Common myeloid progenitor, CD34-positive (primary cell): Measurements from ENCODE around the gene ZNF229. TPM values are rescaled to one million over a fixed set of nuclear protein-coding genes. Genes with fewer than 3 reads are reported as not detected.
"Not testable (repeated sequence)": the region's sequence is repeated elsewhere in the genome, so short reads cannot be mapped to it uniquely, and the experiment has no call there.

Source experiments
- CTCF ChIA-PET: fragments of 350-600 bp; sonication (Branson Sonifier 250); formaldehyde crosslinking; loops from one replicate; lab custom pipeline; 2021; ENCODE audit warnings: antibody characterized with exemption; lab: Charles Lee
- POLR2A ChIA-PET: fragments of 350-600 bp; sonication (Branson Sonifier 250); formaldehyde crosslinking; loops from one replicate; lab custom pipeline; 2021; ENCODE audit warnings: antibody characterized with exemption; lab: Charles Lee
- DNase-seq, 3 donors: peaks; one replicate each; pipeline versions ENCODE4 v3.0.0 to v3.0.0-alpha.2; 2013
- H3K27ac ChIP-seq, 2 experiments: 1 replicate in 1 of 2; 2 replicates in 1 of 2; pipeline ENCODE4 v1.7.0; 2013; ENCODE audit warnings: inconsistent platforms in 2 of 2, low read length in 2 of 2, mild to moderate bottlenecking in 2 of 2, low read depth in 1 of 2, moderate library complexity in 1 of 2; ENCODE audit not compliant: severe bottlenecking in 2 of 2, insufficient read depth in 1 of 2, poor library complexity in 1 of 2
- H3K27me3 ChIP-seq, 5 experiments: replicated peaks in 2 of 5; 1 replicate in 3 of 5; 2 replicates in 2 of 5; pipeline versions ENCODE4 v1.6.1 to v1.7.0; 2013; ENCODE audit warnings: low read length in 4 of 5, mild to moderate bottlenecking in 2 of 5, moderate library complexity in 2 of 5, inconsistent platforms in 1 of 5; ENCODE audit not compliant: insufficient read depth in 5 of 5, control insufficient read depth in 4 of 5
- H3K36me3 ChIP-seq, 4 experiments: 1 replicate in 2 of 4; 2 replicates in 2 of 4; pipeline versions ENCODE4 v1.6.1 to v1.7.0; 2013; ENCODE audit warnings: low read length in 3 of 4, control low read depth in 1 of 4, mild to moderate bottlenecking in 1 of 4; ENCODE audit not compliant: control insufficient read depth in 4 of 4, insufficient read depth in 4 of 4
- H3K4me1 ChIP-seq, 4 experiments: 1 replicate in 3 of 4; 2 replicates in 1 of 4; pipeline versions ENCODE4 v1.6.1 to v1.7.1; 2013; ENCODE audit warnings: low read length in 3 of 4, mild to moderate bottlenecking in 3 of 4, control low read depth in 1 of 4, inconsistent platforms in 1 of 4, moderate library complexity in 1 of 4; ENCODE audit not compliant: control insufficient read depth in 4 of 4, insufficient read depth in 4 of 4; ENCODE audit errors: control extremely low read depth in 1 of 4
- H3K4me3 ChIP-seq, 7 experiments: 1 replicate in 4 of 7; 2 replicates in 3 of 7; pipeline versions ENCODE4 v1.5.1 to v1.7.0; 2013; ENCODE audit warnings: mild to moderate bottlenecking in 7 of 7, low read length in 6 of 7, moderate library complexity in 6 of 7, inconsistent platforms in 2 of 7, low read depth in 2 of 7, control low read depth in 1 of 7; ENCODE audit not compliant: insufficient read depth in 4 of 7, control insufficient read depth in 1 of 7; ENCODE audit errors: extremely low read depth in 1 of 7
- H3K9me3 ChIP-seq, 5 experiments: 1 replicate in 4 of 5; 2 replicates in 1 of 5; pipeline versions ENCODE4 v1.6.1 to v1.7.1; 2013; ENCODE audit warnings: low read length in 4 of 5, mild to moderate bottlenecking in 2 of 5, inconsistent platforms in 1 of 5, low read depth in 1 of 5, moderate library complexity in 1 of 5; ENCODE audit not compliant: control insufficient read depth in 4 of 5, insufficient read depth in 2 of 5; ENCODE audit errors: control extremely low read depth in 1 of 5
- WGBS: methylation state at CpG from one replicate; pipeline ENCODE4 v1.1.5; 2013; ENCODE audit not compliant: insufficient coverage; 5-methylcytosine and 5-hydroxymethylcytosine counted together
- polyA plus RNA-seq: library from polyadenylated mRNA; unstranded; fragments of 120-200 nt; gene quantifications from one replicate; pipeline ENCODE4 v1.2.1, GENCODE V29; 2013

Gene ZNF229
- polyA plus RNA-seq, result 7.3 TPM

DNA sequence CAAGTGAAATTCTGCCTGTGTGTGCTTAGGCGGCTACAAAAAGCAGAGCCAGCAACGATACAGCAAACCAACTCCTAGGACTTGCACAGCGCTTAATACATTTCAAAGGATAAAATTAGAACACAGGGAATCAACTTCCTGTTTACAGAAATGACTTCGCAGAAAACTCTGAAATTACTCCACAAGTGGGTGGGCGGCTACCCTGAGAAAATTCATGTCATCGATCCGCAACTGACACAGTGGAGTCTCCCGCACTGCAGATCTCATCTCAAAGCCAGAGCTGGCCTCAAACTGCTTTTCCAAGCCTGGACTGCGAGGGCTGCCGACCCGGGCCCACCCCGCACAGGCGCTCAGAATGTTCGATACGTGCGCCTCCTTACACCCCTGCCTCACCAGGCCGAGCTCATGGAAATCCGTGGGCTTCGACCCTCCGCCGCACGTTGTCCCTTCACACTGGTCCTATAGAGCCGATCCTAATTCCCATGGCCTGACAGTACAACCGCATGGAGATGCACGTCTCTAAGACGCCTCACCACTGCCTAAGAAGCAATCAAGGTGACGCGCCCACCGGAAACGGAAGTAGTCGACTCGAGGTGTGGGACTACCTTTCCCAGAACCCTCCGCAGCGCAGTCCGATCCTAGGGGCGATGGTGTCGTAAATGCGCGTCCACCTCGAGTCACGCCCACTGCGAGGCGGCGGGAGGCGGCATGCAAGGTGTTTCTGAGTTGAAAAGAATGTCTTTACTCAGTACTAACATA is at the start of gene ZNF229:
ZNF229 (minus strand) TSS at position 557 of the 759 bp plus-strand sequence. CDS start 5,625 bp downstream, outside the sequence.
- DNase-seq, result peak; percentile 94 to 98 (median 97)
- POLR2A ChIA-PET, result no interaction called here
- H3K9me3 ChIP-seq, result peaks cover 7 to 62% (median 49%) of the 10 kb centered on the region in 5 experiments
- H3K4me3 ChIP-seq, result peak within 1 kb of the TSS; percentile 38 to 97 (median 77)
- CTCF ChIA-PET, result no interaction called here
- peak within 1 kb of the TSS in 1 of 2 experiments; percentile 64 for H3K27ac ChIP-seq
- H3K4me1 ChIP-seq, result peaks cover 2 to 14% (median 7%) of the 10 kb centered on the region in 4 experiments
- H3K36me3 ChIP-seq, result peaks cover 6 to 38% (median 18%) of the 10 kb centered on the region in 4 experiments
- H3K27me3 ChIP-seq, result no peaks in the 10 kb centered on the region
- 6% methylated on average over 38 of the region's 45 CpGs for WGBS

DNA sequence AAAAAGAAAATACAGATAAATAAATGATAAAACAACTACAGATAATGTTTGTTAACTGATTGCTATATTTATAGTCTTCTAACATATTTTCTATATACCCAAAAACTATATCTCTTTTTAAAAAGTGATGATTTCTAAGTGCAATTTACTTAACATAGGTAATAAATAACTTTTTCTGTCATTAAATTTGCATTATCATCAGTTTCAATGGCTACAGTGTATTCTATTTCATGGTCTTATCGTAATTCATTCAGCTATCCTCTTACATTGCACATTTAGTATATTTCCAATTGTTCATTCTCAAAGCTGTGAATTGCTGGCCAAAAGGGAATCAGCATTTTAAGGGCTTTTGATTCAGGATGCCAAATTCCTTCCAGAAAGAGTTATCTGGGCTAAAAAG is 48.4 kb upstream of the ZNF229 start:
- Histone ChIP-seq H3K27me3 (no peaks in the 10 kb centered on the region), H3K27ac (no peak overlapping the region), H3K36me3 (peaks cover 32 to 75% (median 61%) of the 10 kb centered on the region in 4 experiments), H3K4me3 (peak overlapping the region in 1 of 7 experiments; percentile 16), H3K4me1 (peaks cover 8 to 22% (median 10%) of the 10 kb centered on the region in 4 experiments), H3K9me3 (peaks cover 0 to 77% (median 62%) of the 10 kb centered on the region in 5 experiments)
- ChIA-PET CTCF (interaction anchor here (1.8 kb wide), 1 partner anchor 9 kb away, joined by 4 read pairs; no protein-coding TSS in a partner anchor), POLR2A (no interaction called here)
- no CpG with 5 or more reads among the region's 1 CpG for WGBS
- DNase-seq, result no peak

DNA sequence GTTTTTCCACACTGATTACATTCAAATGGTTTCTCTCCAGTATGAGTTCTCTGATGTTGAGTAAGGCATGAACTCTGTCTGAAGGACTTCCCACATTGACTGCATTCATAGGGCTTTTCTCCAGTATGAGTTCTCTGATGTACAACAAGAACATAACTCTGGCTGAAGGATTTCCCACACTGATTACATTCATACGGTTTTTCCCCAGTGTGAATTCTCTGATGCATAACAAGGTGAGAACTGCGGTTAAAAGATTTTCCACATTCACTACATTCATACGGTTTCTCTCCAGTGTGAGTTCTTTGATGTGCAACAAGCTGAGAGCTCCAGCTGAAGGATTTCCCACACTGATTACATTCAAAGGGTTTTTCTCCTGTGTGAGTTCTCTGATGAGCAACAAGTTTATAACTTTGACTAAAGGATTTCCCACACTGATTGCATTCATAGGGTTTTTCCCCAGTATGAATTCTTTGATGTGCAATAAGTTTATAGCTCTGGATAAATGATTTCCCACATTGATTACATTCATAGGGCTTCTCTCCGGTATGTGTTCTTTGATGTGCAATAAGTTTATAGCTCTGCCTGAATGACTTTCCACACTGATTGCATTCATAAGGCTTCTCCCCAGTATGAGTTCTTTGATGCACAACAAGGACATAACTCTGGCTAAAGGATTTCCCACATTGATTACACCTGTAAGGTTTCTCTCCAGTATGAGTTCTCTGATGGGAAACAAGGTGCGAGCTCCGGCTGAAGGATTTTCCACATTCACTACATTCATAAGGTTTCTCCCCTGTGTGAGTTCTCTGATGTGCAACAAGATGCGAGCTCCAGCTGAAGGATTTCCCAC is 28.5 kb upstream of the ZNF229 start:
- H3K36me3 ChIP-seq, result peaks cover 49 to 69% (median 63%) of the 10 kb centered on the region in 4 experiments
- POLR2A ChIA-PET, result no interaction called here
- H3K27ac ChIP-seq, result no peak overlapping the region
- H3K4me1 ChIP-seq, result no peaks in the 10 kb centered on the region
- no peak overlapping the region for H3K4me3 ChIP-seq
- peak; percentile 23 to 64 (median 48) for DNase-seq
- WGBS, result 100% methylated on average over 3 of the region's 7 CpGs
- peaks cover 42 to 99% (median 85%) of the 10 kb centered on the region in 5 experiments for H3K9me3 ChIP-seq
- no peaks in the 10 kb centered on the region for H3K27me3 ChIP-seq
- CTCF ChIA-PET, result interaction anchor here (1.6 kb wide), 1 partner anchor 14 kb away, joined by 4 read pairs; no protein-coding TSS in a partner anchor

DNA sequence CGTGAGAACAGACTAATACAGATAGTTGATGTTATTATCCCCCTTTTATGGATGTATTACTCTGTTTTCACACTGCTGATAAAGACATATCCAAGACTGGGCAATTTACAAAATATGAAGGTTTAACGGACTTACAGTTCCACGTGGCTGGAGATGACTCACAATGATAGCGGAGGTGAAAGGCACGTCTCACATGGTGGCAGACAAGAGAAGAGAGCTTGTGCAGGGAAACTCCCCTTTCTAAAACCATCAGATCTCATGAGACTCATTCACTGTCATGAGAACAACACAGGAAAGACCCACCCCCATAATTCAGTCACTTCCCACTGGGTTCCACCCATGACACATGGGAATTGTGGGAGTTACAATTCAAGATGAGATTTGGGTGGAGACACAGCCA is 20.5 kb upstream of the ZNF229 start:
- H3K4me1 ChIP-seq, H3K4me3 ChIP-seq, DNase-seq, H3K27me3 ChIP-seq, CTCF ChIA-PET, H3K27ac ChIP-seq, POLR2A ChIA-PET, H3K36me3 ChIP-seq: not testable (repeated sequence)
- peaks cover 5 to 77% (median 53%) of the 10 kb centered on the region in 5 experiments for H3K9me3 ChIP-seq
- 47% methylated on average over 3 of the region's 5 CpGs for WGBS

DNA sequence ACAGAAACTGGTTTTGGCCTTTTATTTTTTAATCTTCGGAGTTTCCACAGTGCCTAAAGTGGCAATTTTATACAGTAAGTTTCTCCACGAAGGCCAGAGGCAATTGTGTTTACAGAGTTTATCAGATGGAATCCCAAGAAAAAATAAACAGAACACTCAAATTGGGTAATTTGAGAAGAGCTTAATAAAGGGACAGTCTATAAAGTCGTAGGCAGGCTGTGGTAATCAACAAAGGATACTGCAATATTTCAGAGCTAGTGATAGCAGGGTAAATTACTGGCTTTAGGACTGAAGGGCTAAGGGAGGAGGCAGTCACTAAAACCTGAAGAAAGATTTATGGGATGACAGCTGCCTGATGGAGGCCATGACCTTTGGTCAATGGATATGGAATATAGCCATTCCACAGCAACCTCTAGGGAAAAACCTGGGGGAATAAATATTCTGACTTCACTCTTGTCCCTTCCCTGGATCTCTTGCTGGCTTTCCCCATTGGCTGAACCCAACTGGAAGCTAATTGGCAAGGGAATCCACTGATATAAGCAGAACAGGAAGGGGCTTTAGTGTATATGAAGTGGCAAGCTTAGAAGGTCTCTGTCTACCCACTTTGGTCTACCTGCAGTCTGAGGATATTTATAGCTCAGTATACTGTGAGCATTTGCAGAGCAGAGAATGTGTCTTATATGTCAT is 14.5 kb upstream of the ZNF229 start:
- H3K9me3 ChIP-seq, result peaks cover 2 to 45% (median 14%) of the 10 kb centered on the region in 5 experiments
- H3K4me1 ChIP-seq, H3K27ac ChIP-seq, H3K36me3 ChIP-seq, H3K27me3 ChIP-seq, DNase-seq, POLR2A ChIA-PET, CTCF ChIA-PET, H3K4me3 ChIP-seq: not testable (repeated sequence)
- 38% methylated on average over 1 of the region's 3 CpGs for WGBS

DNA sequence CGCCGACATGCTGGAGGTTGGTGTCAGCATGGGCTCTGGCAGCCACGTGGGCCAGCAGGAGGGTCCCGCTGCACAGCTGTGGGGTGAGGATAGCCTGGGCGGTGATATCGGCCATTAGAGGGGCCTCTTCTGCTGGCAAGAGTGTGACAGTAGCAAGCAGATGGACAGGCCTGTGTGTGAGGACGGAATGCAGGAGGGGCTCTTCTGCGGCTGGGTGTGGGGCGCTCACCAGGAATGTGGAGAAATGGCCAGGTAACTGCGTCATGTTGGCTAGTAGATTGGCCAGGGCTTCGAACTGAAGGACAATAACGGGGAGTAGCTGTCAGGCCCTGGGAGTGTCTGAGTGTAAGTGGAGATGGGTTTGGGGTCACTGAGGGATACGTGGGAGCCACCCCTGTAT is 7.7 kb upstream of the ZNF229 start:
- CTCF ChIA-PET, H3K36me3 ChIP-seq, H3K27ac ChIP-seq, DNase-seq, POLR2A ChIA-PET, H3K4me1 ChIP-seq, H3K27me3 ChIP-seq, H3K4me3 ChIP-seq: not testable (repeated sequence)
- peaks cover 0 to 45% (median 23%) of the 10 kb centered on the region in 5 experiments for H3K9me3 ChIP-seq
- no CpG with 5 or more reads among the region's 13 CpGs for WGBS
